Endothelial cell of umbilical vein (primary cell): ENCODE data around the gene PLEKHA7. TPM values are rescaled to one million over a fixed set of nuclear protein-coding genes. Genes with fewer than 3 reads are reported as not detected.

Source experiments
- BruUV-seq: library from RNA; stranded (reverse); fragments of 400-500 nt; replicated peaks from 2 replicates; lab custom pipeline; 2021; lab: Mats Ljungman, UMichigan
- CTCF ChIA-PET: fragments of 300-600, 350-600 bp; sonication (Branson Sonifier 250); formaldehyde crosslinking; loops from one replicate; lab custom pipeline; 2021; ENCODE audit warnings: antibody characterized with exemption, inconsistent platforms; lab: Charles Lee
- POLR2A ChIA-PET: fragments of 300-600, 350-600 bp; sonication (Branson Sonifier 250); formaldehyde crosslinking; loops from one replicate; lab custom pipeline; 2021; ENCODE audit warnings: antibody characterized with exemption, inconsistent platforms; lab: Charles Lee
- DNase-seq: peaks from one replicate; pipeline ENCODE4 v3.0.0-alpha.2; 2011; ENCODE audit warnings: low read depth, low spot score
- FAIRE-seq: peaks from 2 replicates; lab custom pipeline; 2011; peaks lifted over from hg19 to GRCh38; lab: Jason Lieb, UNC
- H2AFZ ChIP-seq: 2 replicates; pipeline ENCODE4 v1.6.0; 2012; ENCODE audit warnings: low read depth, low read length, control low read depth, inconsistent platforms
- H3K27ac ChIP-seq: 2 replicates; pipeline ENCODE4 v1.5.1; 2011; ENCODE audit warnings: low read depth, mild to moderate bottlenecking, control low read depth, low read length, moderate library complexity; ENCODE audit not compliant: insufficient read depth
- H3K27me3 ChIP-seq, 2 experiments: 2 replicates each; pipeline versions ENCODE4 v1.6.0 to v1.6.1; 2011; ENCODE audit warnings: low read length in 2 of 2, mixed read lengths in 1 of 2; ENCODE audit not compliant: control insufficient read depth in 2 of 2, insufficient read depth in 2 of 2
- H3K36me3 ChIP-seq, 2 experiments: 2 replicates in 1 of 2; 3 replicates in 1 of 2; pipeline ENCODE4 v1.5.1; 2011; ENCODE audit warnings: low read length in 2 of 2, mild to moderate bottlenecking in 1 of 2, moderate library complexity in 1 of 2; ENCODE audit not compliant: control insufficient read depth in 2 of 2, insufficient read depth in 2 of 2; ENCODE audit errors: extremely low read depth in 1 of 2
- H3K4me1 ChIP-seq: 3 replicates; pipeline ENCODE4 v1.5.1; 2011; ENCODE audit warnings: mild to moderate bottlenecking, low read length; ENCODE audit not compliant: control insufficient read depth, insufficient read depth; ENCODE audit errors: extremely low read depth
- H3K4me2 ChIP-seq: 2 replicates; pipeline ENCODE4 v1.6.1; 2011; ENCODE audit warnings: low read length, control low read depth, mixed read lengths; ENCODE audit not compliant: insufficient read depth
- H3K4me3 ChIP-seq, 3 experiments: fragments of 200-600 bp in 1 of 3; sonication (generic), shearing (Covaris generic) in 1 of 3; replicated peaks in 1 of 3; 2 replicates each; pipeline ENCODE4 v1.5.1; 2011 to 2016; ENCODE audit warnings: control low read depth in 3 of 3, low read length in 3 of 3, mild to moderate bottlenecking in 2 of 3, inconsistent platforms in 1 of 3, low read depth in 1 of 3, moderate library complexity in 1 of 3; ENCODE audit not compliant: insufficient read depth in 1 of 3
- H3K79me2 ChIP-seq: 2 replicates; pipeline ENCODE4 v1.6.0; 2012; ENCODE audit warnings: low read length, inconsistent platforms; ENCODE audit not compliant: control insufficient read depth, insufficient read depth
- H3K9ac ChIP-seq: replicated peaks from 2 replicates; pipeline ENCODE3; 2011; ENCODE audit warnings: low read length, control low read depth; ENCODE audit not compliant: insufficient read depth; ENCODE audit errors: extremely low read depth
- H3K9me1 ChIP-seq: replicated peaks from 3 replicates; pipeline ENCODE4 v1.6.0; 2011; ENCODE audit warnings: mild to moderate bottlenecking, low read length; ENCODE audit not compliant: control insufficient read depth, insufficient read depth; ENCODE audit errors: extremely low read depth
- H3K9me3 ChIP-seq: replicated peaks from 2 replicates; pipeline ENCODE4 v1.5.1; 2012; ENCODE audit warnings: low read length, inconsistent platforms; ENCODE audit not compliant: control insufficient read depth, insufficient read depth
- H4K20me1 ChIP-seq: replicated peaks from 2 replicates; pipeline ENCODE3; 2011; ENCODE audit warnings: mild to moderate bottlenecking, low read length; ENCODE audit not compliant: control insufficient read depth, insufficient read depth; ENCODE audit errors: extremely low read depth
- EZH2 ChIP-seq: IDR thresholded peaks from 2 replicates; pipeline ENCODE4 v1.6.1; 2012; ENCODE audit warnings: borderline replicate concordance, low read depth, mild to moderate bottlenecking, moderate library complexity, low read length, inconsistent platforms; ENCODE audit not compliant: severe bottlenecking
- FOS ChIP-seq: IDR thresholded peaks from 2 replicates; pipeline ENCODE4 v1.6.1; 2011; ENCODE audit warnings: mild to moderate bottlenecking, low read length, moderate library complexity, borderline replicate concordance; ENCODE audit not compliant: insufficient read depth
- JUN ChIP-seq: IDR thresholded peaks from 2 replicates; pipeline ENCODE4 v1.6.1; 2011; ENCODE audit warnings: borderline replicate concordance, low read depth; ENCODE audit not compliant: insufficient read length, insufficient read depth
- MAX ChIP-seq: IDR thresholded peaks from 2 replicates; pipeline ENCODE4 v1.6.1; 2011; ENCODE audit not compliant: insufficient read depth, insufficient read length
- MYC ChIP-seq: IDR thresholded peaks from one replicate; pipeline ENCODE4 v1.6.1; 2011; ENCODE audit warnings: mild to moderate bottlenecking, low read depth, low read length
- POLR2AphosphoS5 ChIP-seq: IDR thresholded peaks from 2 replicates; pipeline ENCODE4 v1.6.1; 2012; ENCODE audit warnings: low read depth, mild to moderate bottlenecking, control low read depth, low read length, moderate library complexity; ENCODE audit not compliant: insufficient read depth
- dilution Hi-C: fragments of 300-500 bp; cut with MboI; formaldehyde crosslinking; loops from one replicate; pipeline ENCODE4 v1.15.0; 2019; ENCODE audit warnings: low sequenced_read_pairs; ENCODE audit not compliant: extremely low pct_ligation_motif_present
- intact Hi-C: fragments of 100-400 bp; cut with micrococcal nuclease; formaldehyde crosslinking; loops from one replicate; pipeline ENCODE4 v1.10.0; 2022
- polyA plus RNA-seq, 4 experiments: library from polyadenylated mRNA; depleted of rRNA in 3 of 4; stranded (reverse) in 3 of 4; unstranded in 1 of 4; fragments of >200 nt; gene quantifications; 2 replicates each; pipeline versions ENCODE4 v1.2.1 to v1.2.3, GENCODE V29; 2011 to 2012; ENCODE audit warnings: missing spikeins in 1 of 4
- total RNA-seq: library from RNA; stranded (reverse); gene quantifications from 2 replicates; pipeline ENCODE4 v1.2.3, GENCODE V29; 2021

The PLEKHA7 gene
- total and polyA plus RNA-seq, 2 donors (not counting 3 experiments of a cell fraction or from before 2014, with no cell fraction given) = 1.7 to 3.8 TPM

- TF ChIP-seq FOS = no peak
- no peak for TF ChIP-seq MYC
- TF ChIP-seq JUN = no peak
- no peak for TF ChIP-seq EZH2
- no peak for TF ChIP-seq POLR2AphosphoS5
- no peak for TF ChIP-seq MAX
- no peaks in the 10 kb centered on the region for H3K9me3 ChIP-seq
- CTCF ChIA-PET = interaction anchor here (7.7 kb wide), 1 partner anchor 10 kb away, joined by 68 read pairs; no protein-coding TSS in a partner anchor
- H3K9ac ChIP-seq = no peak overlapping the region
- POLR2A ChIA-PET = interaction anchor here (0.6 kb wide), 1 partner anchor 10 kb away, joined by 4 read pairs; no protein-coding TSS in a partner anchor
- H3K79me2 ChIP-seq = no peaks in the 10 kb centered on the region
- intact Hi-C loops = no loop called here
- FAIRE-seq (no peak), DNase-seq (no peak)
- no peaks in the 10 kb centered on the region for H3K36me3 ChIP-seq
- dilution Hi-C loops = no loop called here
- H3K9me1 ChIP-seq = no peaks in the 10 kb centered on the region
- no peaks in the 10 kb centered on the region for H4K20me1 ChIP-seq
- no peaks in the 10 kb centered on the region for H3K4me1 ChIP-seq
- H3K27ac ChIP-seq = no peak overlapping the region
- H2AFZ ChIP-seq = no peak overlapping the region
- H3K4me2 ChIP-seq = no peak overlapping the region
- BruUV-seq = no TSS peak
- no peak overlapping the region for H3K4me3 ChIP-seq
- no peaks in the 10 kb centered on the region for H3K27me3 ChIP-seq
Observed at GRCh38 chr11:16832193-16832539, 182.0 kb downstream of the PLEKHA7 start.
